HepG2 (cell line): ENCODE data around the gene LINGO3. TPM values are rescaled to one million over a fixed set of nuclear protein-coding genes. Genes with fewer than 3 reads are reported as not detected.

Experiments used
- ATAC-seq: fragments of 200-7000 bp; cut with Tn5 transposase; 3 replicates; pipeline ENCODE4 v1.9.1; 2020; ENCODE audit warnings: mild to moderate bottlenecking, moderate library complexity
- BruUV-seq: library from RNA; stranded (reverse); fragments of 400-500 nt; replicated peaks from 2 replicates; lab custom pipeline; 2021; lab: Mats Ljungman, UMichigan
- CTCF ChIA-PET: fragments of 300-600 bp; formaldehyde crosslinking; extraction: SDS; loops from one replicate; lab custom pipeline; 2021; ENCODE audit warnings: low total read pairs, inconsistent platforms, low intra/inter-chr PET ratio; lab: Yijun Ruan, JAX
- POLR2A ChIA-PET: fragments of 350-600 bp; sonication (Branson Sonifier 250); formaldehyde crosslinking; loops from one replicate; lab custom pipeline; 2020; ENCODE audit warnings: antibody characterized with exemption, inconsistent platforms; lab: Yijun Ruan, JAX
- DNase-seq: peaks from one replicate; pipeline ENCODE4 v3.0.0-alpha.2; 2015; ENCODE audit warnings: low spot score
- FAIRE-seq: peaks from 3 replicates; lab custom pipeline; 2011; peaks lifted over from hg19 to GRCh38; lab: Jason Lieb, UNC
- H2AFZ ChIP-seq: one replicate; pipeline ENCODE4 v1.6.1; 2011; ENCODE audit warnings: low read length, inconsistent platforms
- H3K27ac ChIP-seq: fragments of 300-600 bp; 3 replicates; pipeline ENCODE4 v1.8.0; 2011; ENCODE audit warnings: mixed run types, mild to moderate bottlenecking, mixed read lengths, low read length, inconsistent platforms; ENCODE audit not compliant: insufficient read depth; ENCODE audit errors: extremely low read length
- H3K27me3 ChIP-seq, 2 experiments: fragments of 200-600 bp in 1 of 2; 2 replicates in 1 of 2; 3 replicates in 1 of 2; pipeline versions ENCODE4 v1.6.0 to v1.8.0; 2011; ENCODE audit warnings: low read length in 2 of 2, mild to moderate bottlenecking in 2 of 2, moderate library complexity in 2 of 2, inconsistent platforms in 1 of 2; ENCODE audit not compliant: insufficient read depth in 2 of 2, control insufficient read depth in 1 of 2
- H3K36me3 ChIP-seq, 2 experiments: fragments of 200-600 bp in 1 of 2; replicated peaks in 1 of 2; 2 replicates in 1 of 2; 3 replicates in 1 of 2; pipeline versions ENCODE4 v1.5.1 to v1.8.0; 2011; ENCODE audit warnings: low read length in 2 of 2, inconsistent platforms in 1 of 2; ENCODE audit not compliant: insufficient read depth in 2 of 2, control insufficient read depth in 1 of 2
- H3K4me1 ChIP-seq: 2 replicates; pipeline ENCODE4 v1.5.1; 2012; ENCODE audit warnings: low read length, inconsistent platforms; ENCODE audit not compliant: insufficient read depth
- H3K4me2 ChIP-seq: 2 replicates; pipeline ENCODE4 v1.6.0; 2011; ENCODE audit warnings: low read depth, low read length, inconsistent platforms
- H3K4me3 ChIP-seq, 3 experiments: fragments of 200-600 bp in 1 of 3; sonication (generic), shearing (Covaris generic) in 1 of 3; replicated peaks in 1 of 3; 2 replicates each; pipeline ENCODE4 v1.5.1; 2011 to 2016; ENCODE audit warnings: low read length in 3 of 3, inconsistent platforms in 2 of 3, low read depth in 2 of 3, mild to moderate bottlenecking in 2 of 3, control low read depth in 1 of 3, mixed read lengths in 1 of 3; ENCODE audit not compliant: insufficient read depth in 1 of 3
- H3K79me2 ChIP-seq: one replicate; pipeline ENCODE4 v1.6.1; 2011; ENCODE audit warnings: low read length, inconsistent platforms; ENCODE audit not compliant: insufficient read depth
- H3K9ac ChIP-seq: 2 replicates; pipeline ENCODE4 v1.6.0; 2011; ENCODE audit warnings: mild to moderate bottlenecking, low read depth, low read length, inconsistent platforms; ENCODE audit not compliant: insufficient read depth
- H3K9me3 ChIP-seq: 2 replicates; pipeline ENCODE4 v1.5.1; 2012; ENCODE audit warnings: mild to moderate bottlenecking, low read length
- H4K20me1 ChIP-seq: 2 replicates; pipeline ENCODE4 v1.6.0; 2011; ENCODE audit warnings: inconsistent platforms, mild to moderate bottlenecking, low read length, moderate library complexity; ENCODE audit not compliant: insufficient read depth
- ATF7 ChIP-seq, 2 experiments: fragments of 450-650 bp in 1 of 2; sonication (generic) in 1 of 2; formaldehyde crosslinking in 1 of 2; IDR thresholded peaks; 2 replicates each; pipeline versions ENCODE4 v1.4.0 to v1.6.1; 2016 to 2020; ENCODE audit warnings: antibody characterized with exemption in 1 of 2, mild to moderate bottlenecking in 1 of 2, missing genetic modification reagents in 1 of 2
- CREB1 ChIP-seq, 2 experiments: fragments of 450-650 bp in 1 of 2; IDR thresholded peaks; 2 replicates each; pipeline ENCODE4 v1.6.1; 2016 to 2017; ENCODE audit warnings: control low read depth in 1 of 2, mild to moderate bottlenecking in 1 of 2, missing compliant biosample characterization in 1 of 2, missing genetic modification characterization in 1 of 2
- PHF5A ChIP-seq: IDR thresholded peaks from one replicate; pipeline ENCODE4 v1.6.1; 2018; ENCODE audit warnings: low read depth, missing genetic modification reagents; ENCODE audit not compliant: unreplicated experiment
- ZMYM3 ChIP-seq: sonication (generic); formaldehyde crosslinking; IDR thresholded peaks from 2 replicates; pipeline ENCODE4 v1.5.1; 2020; ENCODE audit warnings: mild to moderate bottlenecking, missing genetic modification reagents
- ZNF501 ChIP-seq: sonication (generic); formaldehyde crosslinking; IDR thresholded peaks from 2 replicates; pipeline ENCODE4 v1.5.1; 2020; ENCODE audit warnings: mild to moderate bottlenecking, moderate library complexity, missing genetic modification reagents
- ZNF761 ChIP-seq: sonication (generic); formaldehyde crosslinking; conservative IDR thresholded peaks from 2 replicates; pipeline ENCODE4 v1.4.0; 2020; ENCODE audit warnings: mild to moderate bottlenecking, missing genetic modification reagents
- WGBS: methylation state at CpG from one replicate; pipeline ENCODE4 v1.1.6; 2017; ENCODE audit warnings: low lambda C conversion rate; 5-methylcytosine and 5-hydroxymethylcytosine counted together
- in situ Hi-C: cut with HindIII; loops from 2 replicates; pipeline ENCODE4 v1.10.0; 2017; ENCODE audit warnings: low pct_unique_long_range_greater_than_20kb; ENCODE audit not compliant: extremely low pct_ligation_motif_present
- intact Hi-C: fragments of 100-400 bp; cut with micrococcal nuclease; formaldehyde crosslinking; loops from one replicate; pipeline ENCODE4 v1.10.0; 2022; ENCODE audit not compliant: unreplicated experiment
- polyA plus RNA-seq, 8 experiments: library from polyadenylated mRNA; depleted of rRNA in 3 of 8; stranded (reverse) in 7 of 8; unstranded in 1 of 8; fragments of >200 nt; fragmentation: Illumina TruSeq in 4 of 8; extraction: Trizol in 4 of 8; gene quantifications; 2 replicates each; pipeline versions ENCODE4 v1.2.1 to v1.2.3, GENCODE V29; 2011 to 2016; ENCODE audit warnings: low read depth in 4 of 8, missing spikeins in 1 of 8, mixed read lengths in 1 of 8; ENCODE audit not compliant: insufficient read depth in 1 of 8
- total RNA-seq, 5 experiments: library from RNA; depleted of rRNA; stranded (reverse); fragments of >200 nt; fragmentation: Illumina TruSeq; extraction: Trizol; gene quantifications; 2 replicates each; pipeline ENCODE4 v1.2.3, GENCODE V29; 2016; ENCODE audit warnings: low read depth in 1 of 5

Gene LINGO3
- total and polyA plus RNA-seq, 2 of the 13 experiments (the other 11 are each of a cell fraction or from before 2014, with no cell fraction given) = not detected

DNA sequence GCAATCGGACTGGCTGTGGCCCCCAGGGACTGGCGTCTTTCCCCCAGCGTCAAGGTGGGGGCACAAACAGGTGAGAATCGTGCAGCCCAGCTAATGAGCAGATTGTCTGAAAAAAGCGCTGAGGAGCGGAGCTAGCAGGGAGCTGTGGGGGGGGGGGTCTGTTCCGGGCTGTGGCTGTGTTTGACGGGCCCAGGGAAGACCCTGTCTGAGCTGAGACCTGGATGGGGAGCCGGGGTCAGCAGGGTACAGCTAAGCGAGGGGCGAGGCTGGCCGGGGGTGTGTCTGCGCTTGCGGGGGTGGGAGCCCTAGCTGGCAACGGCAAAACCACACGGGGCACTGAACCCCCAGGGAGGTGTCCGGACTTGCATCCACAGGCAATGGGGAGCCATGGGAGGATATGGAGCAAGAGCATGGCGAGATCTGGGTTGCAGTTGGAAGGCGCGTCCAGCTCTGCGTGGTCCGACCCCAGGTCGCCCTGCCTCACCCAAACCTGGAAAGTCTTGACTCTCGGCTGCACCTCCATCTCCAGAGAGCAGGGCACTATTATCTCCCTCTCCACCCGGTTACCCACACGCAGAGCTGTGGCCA is 4.6 kb downstream of the LINGO3 start:
- Histone ChIP-seq H3K27ac (no peak overlapping the region), H3K4me2 (no peak overlapping the region), H3K4me3 (no peak overlapping the region), H2AFZ (no peak overlapping the region), H3K27me3 (peaks cover 7 to 70% of the 10 kb centered on the region in 2 experiments), H3K9ac (no peak overlapping the region), H3K4me1 (peaks cover 16% of the 10 kb centered on the region), H3K36me3 (no peaks in the 10 kb centered on the region), H4K20me1 (no peaks in the 10 kb centered on the region), H3K9me3 (no peaks in the 10 kb centered on the region), H3K79me2 (no peaks in the 10 kb centered on the region)
- WGBS = 84% methylated on average over 11 of the region's 26 CpGs
- BruUV-seq = no TSS peak
- FAIRE-seq = no peak
- TF ChIP-seq ZMYM3 = 0 out of 2 replicates have a peak, but pooled peaks have one; percentile 37
- TF ChIP-seq ZNF761 (CRISPR knock-in tag) = no peak
- ChIA-PET POLR2A (no interaction called here), CTCF (no interaction called here)
- in situ Hi-C loops = no loop called here
- intact Hi-C loops = no loop called here
- no peak for ATAC-seq
- no peak for DNase-seq

DNA sequence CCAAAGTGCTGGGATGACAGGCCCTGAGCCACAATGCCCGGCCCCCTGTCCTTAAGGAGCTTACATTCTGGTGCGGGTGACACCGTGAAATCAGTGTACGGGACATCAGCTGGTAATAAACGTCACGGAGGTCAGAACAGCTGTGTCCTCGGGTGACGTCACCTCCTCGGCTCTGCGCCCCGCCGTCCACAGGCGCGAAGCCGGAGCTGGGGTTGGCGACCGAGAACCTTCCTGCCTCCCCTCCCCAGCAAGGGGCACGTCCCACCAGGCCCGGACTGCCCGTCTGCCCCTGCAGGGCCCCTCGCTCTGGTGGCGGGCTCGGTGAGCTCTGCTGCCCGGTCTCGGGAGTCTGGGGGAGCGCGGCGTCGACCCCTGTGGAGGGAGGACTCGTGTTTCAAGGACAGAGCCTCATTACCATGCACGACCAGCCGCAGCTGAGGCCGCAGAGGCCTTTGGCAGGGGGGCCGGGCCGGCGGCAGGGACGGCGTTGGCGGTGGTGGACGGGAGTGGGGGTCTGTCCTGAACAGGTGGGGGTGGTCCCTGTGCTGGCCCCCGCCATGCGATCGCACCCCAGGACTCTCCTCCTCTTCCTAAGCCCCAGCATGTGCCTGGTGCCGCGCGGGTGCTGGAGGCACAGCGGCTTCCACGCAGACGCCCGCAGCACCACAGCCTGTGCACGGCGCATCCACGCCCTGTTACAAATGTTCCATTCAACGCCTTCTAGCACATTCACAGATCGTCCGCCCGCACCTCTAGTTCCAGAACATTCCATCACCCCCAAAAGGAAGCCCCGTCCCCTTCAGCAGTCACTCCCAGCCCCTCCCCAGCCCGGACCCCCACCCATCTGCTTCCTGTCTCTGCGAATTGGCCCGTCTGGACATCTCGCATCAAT is 5.4 kb downstream of the LINGO3 start:
- H3K36me3 ChIP-seq = no peaks in the 10 kb centered on the region
- no peak for DNase-seq
- in situ Hi-C loops (no loop called here), intact Hi-C loops (no loop called here)
- H3K27me3 ChIP-seq = peaks cover 7 to 66% of the 10 kb centered on the region in 2 experiments
- H3K4me1 ChIP-seq = peaks cover 13% of the 10 kb centered on the region
- TF ChIP-seq CREB1 (IDR thresholded peaks at IDR 0.05) (peak; percentile 96), CREB1 (CRISPR knock-in tag; IDR thresholded peaks at IDR 0.05) (no peak), PHF5A (CRISPR knock-in tag) (no peak), ZNF501 (CRISPR knock-in tag) (no peak), ATF7 (IDR thresholded peaks at IDR 0.05) (peak; percentile 96), ATF7 (CRISPR knock-in tag; IDR thresholded peaks at IDR 0.05) (no peak)
- no peak for ATAC-seq
- H3K4me3 ChIP-seq = no peak overlapping the region
- H3K27ac ChIP-seq = no peak overlapping the region
- no peaks in the 10 kb centered on the region for H3K9me3 ChIP-seq
- BruUV-seq = no TSS peak
- no peak for FAIRE-seq
- no peaks in the 10 kb centered on the region for H3K79me2 ChIP-seq
- H3K9ac ChIP-seq = no peak overlapping the region
- WGBS = 59% methylated on average over 30 of the region's 62 CpGs
- H4K20me1 ChIP-seq = no peaks in the 10 kb centered on the region
- H2AFZ ChIP-seq = no peak overlapping the region
- ChIA-PET CTCF (no interaction called here), POLR2A (no interaction called here)
- no peak overlapping the region for H3K4me2 ChIP-seq
